GM12892 (cell line): Measurements from ENCODE around the gene CDON.

ENCODE experiments used
- POLR2A ChIP-seq: IDR thresholded peaks from 2 replicates; pipeline ENCODE4 v1.6.1; 2011; ENCODE audit warnings: low read depth, low read length, control low read depth
- POLR2AphosphoS5 ChIP-seq: IDR thresholded peaks from 2 replicates; pipeline ENCODE4 v1.6.1; 2011; ENCODE audit warnings: low read depth, low read length, control low read depth
- TAF1 ChIP-seq: IDR thresholded peaks from 2 replicates; pipeline ENCODE4 v1.6.1; 2011; ENCODE audit warnings: low read depth, mild to moderate bottlenecking, control low read depth, low read length, borderline replicate concordance

DNA sequence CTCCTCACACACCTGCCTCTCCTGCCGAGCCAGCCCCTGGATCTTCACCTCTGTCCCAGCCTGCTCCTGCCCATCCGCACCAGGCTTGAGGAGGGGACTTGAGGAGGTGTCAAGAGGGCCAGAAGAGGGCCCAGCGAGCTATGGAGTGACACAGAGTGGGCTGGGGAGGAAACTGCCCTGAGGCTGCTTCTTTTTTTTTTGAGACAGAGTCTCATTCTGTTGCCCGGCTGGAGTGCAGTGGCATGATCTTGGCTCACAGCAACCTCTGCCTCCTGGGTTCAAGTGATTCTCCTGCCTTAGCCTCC is 21.9 kb upstream of the CDON start:
- TF ChIP-seq POLR2A (no peak), TAF1 (no peak), POLR2AphosphoS5 (no peak)
